GM23338 (cell line): Measurements from ENCODE around the gene NKD1. TPM values are rescaled to one million over a fixed set of nuclear protein-coding genes. Genes with fewer than 3 reads are reported as not detected.

Experiments used
- polyA plus RNA-seq: library from polyadenylated mRNA; unstranded; fragments of >200 nt; fragmentation: Nextera tagmentation; extraction: Ambion mirVana; gene quantifications from 2 replicates; pipeline ENCODE4 v1.2.1, GENCODE V29; 2016
- total RNA-seq: library from RNA; depleted of rRNA; stranded (reverse); fragments of >200 nt; shearing (Covaris generic); gene quantifications from 2 replicates; pipeline ENCODE4 v1.2.3, GENCODE V29; 2014; rRNA removed

Gene NKD1
- total and polyA plus RNA-seq, 2 experiments from 2014 or later = 2.1 to 2.3 TPM

Other genes starting within 250 kb of the NKD1 start
- 86.0 and 93.0 TPM in 2 replicates for gene BRD7, start 179.4 kb upstream of the NKD1 start, total RNA-seq
- gene BRD7, start 179.4 kb upstream of the NKD1 start, polyA plus RNA-seq = 149 and 211 TPM in 2 replicates
- gene SNX20, start 132.9 kb downstream of the NKD1 start, total RNA-seq = not detected in 2 replicates
- gene SNX20, start 132.9 kb downstream of the NKD1 start, polyA plus RNA-seq = not detected in 2 replicates
- gene NOD2, start 145.2 kb downstream of the NKD1 start, total RNA-seq = 0.66 and 3.3 TPM in 2 replicates
- 0.12 and 0.27 TPM in 2 replicates for gene NOD2, start 145.2 kb downstream of the NKD1 start, polyA plus RNA-seq
- 17.4 and 30.9 TPM in 2 replicates for gene CYLD, start 193.7 kb downstream of the NKD1 start, total RNA-seq
- 5.7 and 6.9 TPM in 2 replicates for gene CYLD, start 193.7 kb downstream of the NKD1 start, polyA plus RNA-seq